ENCODE results near the gene FAM234B.

Gene FAM234B

DNA sequence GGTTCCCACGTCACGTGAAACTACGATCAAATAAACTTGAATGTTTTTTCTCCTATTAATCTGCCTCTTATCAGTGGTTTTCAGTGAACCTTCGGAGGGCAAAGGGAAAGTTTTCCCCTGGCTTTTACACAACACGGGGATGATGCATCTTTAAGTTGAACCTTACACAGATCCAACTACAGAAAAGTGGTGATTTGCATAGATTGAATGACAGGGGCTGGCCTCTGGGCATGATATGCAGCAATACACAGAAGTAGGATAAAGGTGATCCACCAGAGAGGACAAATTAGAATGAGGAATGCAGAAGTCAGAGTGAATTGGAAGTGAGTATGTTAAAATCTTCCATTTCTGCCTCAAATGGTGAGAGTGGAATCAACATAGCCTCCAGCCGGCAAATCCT, 47.7 kb downstream of the FAM234B start:
- DNase-seq (ENCODE audit: low read depth in 2 of 2): no peak

- no peak for DNase-seq (ENCODE audit: low read depth in 2 of 2)
Measured at GRCh38 chr12:13093191-13093847, 49.1 kb downstream of the FAM234B start.

DNA sequence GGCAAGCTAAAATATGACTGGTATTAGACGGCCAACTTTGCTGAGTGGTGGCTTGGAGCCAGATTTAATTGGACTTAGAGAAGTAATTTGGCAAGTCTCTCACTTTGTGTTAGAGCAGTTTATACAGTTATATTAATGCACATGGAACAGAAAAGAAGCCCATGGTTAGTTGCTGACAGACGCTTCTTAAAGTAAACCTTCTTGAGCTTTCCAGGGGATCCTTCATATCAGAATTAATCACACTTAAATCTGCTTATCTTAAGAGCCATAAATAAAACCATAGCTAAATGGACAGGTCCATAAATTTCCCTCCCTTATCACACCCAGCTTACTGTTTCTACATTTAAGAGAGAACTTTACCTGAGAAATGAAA, 49.7 kb downstream of the FAM234B start:
- no peak for DNase-seq (ENCODE audit: low read depth in 2 of 2)

DNA sequence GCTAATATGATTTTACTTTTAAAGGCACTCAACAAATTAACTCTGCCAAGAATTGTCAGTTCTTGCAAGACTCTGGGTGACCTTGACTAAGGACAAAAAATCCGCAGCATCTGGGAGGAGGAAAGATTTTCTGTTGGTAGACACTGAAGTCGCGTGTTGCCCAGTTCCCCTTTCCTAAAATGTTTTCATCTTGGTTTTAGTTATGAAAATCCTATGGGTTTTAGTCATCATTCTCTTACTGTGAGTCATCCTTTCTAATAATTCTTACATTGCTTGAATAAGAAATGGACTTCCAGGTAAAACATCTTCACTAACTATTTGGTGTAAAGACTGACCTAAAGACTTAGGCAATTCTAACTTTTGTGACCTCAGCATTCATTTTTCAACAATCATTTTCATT, 50.2 kb downstream of the FAM234B start:
- no peak for DNase-seq (ENCODE audit: low read depth in 2 of 2)

GRCh38 chr12:13095266-13095995, 51.2 kb downstream of the FAM234B start:
- no peak for DNase-seq (ENCODE audit: low read depth in 2 of 2)

GRCh38 chr12:13097491-13098011, 53.4 kb downstream of the FAM234B start:
- no peak for DNase-seq (ENCODE audit: low read depth in 2 of 2)

- no peak for DNase-seq (ENCODE audit: low read depth in 2 of 2)
Measured at GRCh38 chr12:13099066-13099843, 55.1 kb downstream of the FAM234B start.

DNA sequence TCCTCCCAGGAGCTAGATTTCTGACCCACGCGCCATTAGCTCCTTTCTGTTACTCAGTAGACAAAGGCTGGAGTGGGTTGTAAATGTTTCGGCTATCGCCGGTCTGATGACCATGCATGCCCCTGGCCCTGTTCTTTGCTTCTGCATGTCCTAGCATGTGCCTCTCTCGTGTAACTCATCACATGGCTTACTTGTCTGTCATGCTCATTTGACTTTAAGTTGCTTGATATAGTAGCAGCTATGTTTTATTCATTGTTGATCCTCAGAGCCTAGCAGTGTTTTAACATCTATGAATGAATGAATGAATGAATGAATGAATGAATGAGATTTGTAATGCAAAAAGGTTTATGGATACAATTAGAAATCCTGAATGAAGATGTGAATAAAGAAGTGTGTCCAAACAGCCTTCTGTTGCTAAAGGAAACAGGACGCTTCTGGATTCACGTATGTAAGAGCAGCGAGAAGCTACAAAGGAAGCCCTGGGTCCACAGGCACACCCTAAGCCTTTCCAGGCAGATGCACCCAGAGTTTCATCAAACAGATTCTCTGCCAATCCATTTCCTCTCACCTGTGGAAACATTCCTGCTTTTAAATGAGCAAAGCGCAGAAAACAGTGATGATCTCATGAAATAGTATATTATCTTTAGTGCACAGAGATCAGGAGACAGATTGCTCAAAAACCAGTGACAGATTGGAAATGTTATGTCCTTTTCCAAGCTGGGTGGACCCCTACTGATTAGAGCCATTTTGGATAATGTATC, 55.8 kb downstream of the FAM234B start:
- no peak for DNase-seq (ENCODE audit: low read depth in 2 of 2)

DNA sequence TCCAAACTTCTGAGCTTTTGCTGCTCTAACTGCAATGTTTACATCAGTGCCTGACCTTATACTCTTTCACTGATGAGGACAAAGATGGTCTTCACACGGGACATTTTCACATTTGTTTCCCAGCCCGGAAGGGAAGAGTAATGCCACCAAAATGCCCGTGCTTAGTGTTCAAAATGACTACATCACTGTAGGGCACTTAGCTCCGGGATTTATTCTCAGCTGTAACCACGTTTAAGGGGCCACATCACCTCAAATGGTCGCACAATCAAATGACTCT, 56.4 kb downstream of the FAM234B start:
- DNase-seq (ENCODE audit: low read depth in 2 of 2): no peak

- peak; percentile 68 to 82 for DNase-seq (ENCODE audit: low read depth in 2 of 2)
Measured at GRCh38 chr12:13100882-13101769, 56.9 kb downstream of the FAM234B start.

DNA sequence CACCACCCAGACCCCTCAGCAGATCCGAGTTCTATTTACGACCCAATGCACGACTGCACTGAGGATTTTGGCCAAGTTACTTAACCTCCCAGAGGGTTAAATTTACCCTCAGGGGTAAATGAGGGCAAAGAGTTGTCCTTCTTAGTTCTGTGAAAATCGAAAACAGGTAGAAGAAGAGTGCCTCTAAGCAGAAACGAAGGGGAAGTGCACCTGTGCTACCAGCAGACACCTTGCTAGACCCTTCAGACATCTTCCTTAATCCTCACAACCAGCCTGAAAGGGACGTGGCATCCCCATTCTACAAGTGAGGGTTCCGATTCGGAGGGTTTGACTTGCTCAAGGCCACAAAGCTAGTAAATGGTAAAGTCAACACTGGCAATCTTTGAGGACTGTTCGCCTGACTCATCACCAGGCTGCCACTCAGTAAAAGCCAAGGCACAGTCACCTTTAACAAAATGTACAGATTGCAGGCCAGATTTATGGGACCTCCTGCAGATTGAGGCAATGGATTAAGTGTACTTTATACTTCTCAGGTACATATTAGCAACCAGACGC, 57.7 kb downstream of the FAM234B start:
- no peak for DNase-seq (ENCODE audit: low read depth in 2 of 2)

- no peak for DNase-seq (ENCODE audit: low read depth in 2 of 2)
Measured at GRCh38 chr12:13102461-13103195, 58.4 kb downstream of the FAM234B start.

DNA sequence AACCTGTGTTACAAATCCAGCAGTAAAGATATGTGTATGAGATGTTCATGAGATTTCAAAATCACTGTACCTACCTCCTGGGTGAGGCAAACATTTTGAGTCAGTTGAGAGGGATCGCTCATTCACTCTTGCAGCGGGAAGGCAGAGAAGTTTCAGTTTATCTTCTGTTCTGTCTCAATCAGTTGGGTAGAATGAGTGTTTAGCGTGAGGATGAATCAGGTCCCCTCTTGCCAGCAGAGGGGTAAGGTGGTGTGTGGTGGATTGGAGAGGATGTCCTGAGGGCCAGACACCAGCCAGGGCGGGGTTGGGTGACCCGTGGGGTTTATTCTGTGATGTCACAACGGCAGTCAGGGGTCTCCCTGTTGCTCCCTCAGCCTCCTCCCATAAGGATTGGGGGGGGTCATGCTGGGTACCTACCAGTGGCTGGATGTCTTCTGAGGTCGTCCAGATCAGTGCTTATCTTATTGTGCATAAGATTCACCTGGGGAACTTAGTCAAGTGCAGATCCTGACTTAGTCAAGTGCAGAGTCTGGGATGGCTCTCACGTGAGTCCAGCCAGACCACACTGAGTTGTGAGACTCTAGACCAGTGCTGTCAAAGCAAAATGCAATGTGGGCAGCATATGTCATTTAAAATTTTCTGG, 59.3 kb downstream of the FAM234B start, which contains the start of gene GSG1:
GSG1 (minus strand) TSS at position 277 of the 643 bp plus-strand sequence; CDS start at position 122, 155 bp downstream.
- DNase-seq (ENCODE audit: low read depth in 2 of 2): no peak

GRCh38 chr12:13104409-13104808, 60.2 kb downstream of the FAM234B start:
- DNase-seq (ENCODE audit: low read depth in 2 of 2): no peak

DNA sequence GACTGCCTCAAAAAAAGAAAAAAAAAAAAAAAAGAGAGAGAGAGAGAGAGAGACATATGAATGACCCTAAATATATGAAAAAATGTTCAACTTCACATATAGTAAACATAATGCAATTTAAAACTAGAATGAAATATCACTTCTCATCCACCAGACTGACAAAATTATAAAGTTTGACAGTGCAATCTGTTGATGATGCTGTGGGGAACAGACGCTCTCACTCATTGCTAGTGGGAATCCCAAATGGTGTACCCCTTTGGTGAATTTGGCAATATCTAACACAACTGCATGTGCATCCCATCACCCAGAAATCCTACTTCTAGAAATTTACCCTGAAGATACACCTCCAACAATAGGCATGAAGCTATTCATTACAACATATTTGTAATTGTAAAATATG, 61.6 kb downstream of the FAM234B start:
- DNase-seq (ENCODE audit: low read depth in 2 of 2): no peak

DNA sequence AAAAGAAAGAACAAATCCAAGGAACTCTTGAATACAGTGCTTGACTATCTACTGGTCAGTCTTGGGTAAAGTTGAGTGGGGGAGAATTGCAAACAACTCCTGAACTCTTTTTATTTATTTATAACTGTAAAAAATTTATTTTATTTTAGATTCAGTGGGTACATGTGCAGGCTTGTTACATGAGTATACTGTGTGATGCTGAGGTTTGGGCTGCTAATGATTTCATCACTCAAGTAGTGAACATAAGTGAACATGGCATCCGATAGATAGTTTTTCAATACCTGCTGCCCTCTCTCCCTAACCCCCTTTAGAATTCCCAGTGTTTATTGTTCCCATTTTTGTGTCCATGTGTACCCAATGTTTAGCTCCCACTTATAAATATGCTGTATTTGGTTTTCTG, 62.5 kb downstream of the FAM234B start:
- no peak for DNase-seq (ENCODE audit: low read depth in 2 of 2)

DNA sequence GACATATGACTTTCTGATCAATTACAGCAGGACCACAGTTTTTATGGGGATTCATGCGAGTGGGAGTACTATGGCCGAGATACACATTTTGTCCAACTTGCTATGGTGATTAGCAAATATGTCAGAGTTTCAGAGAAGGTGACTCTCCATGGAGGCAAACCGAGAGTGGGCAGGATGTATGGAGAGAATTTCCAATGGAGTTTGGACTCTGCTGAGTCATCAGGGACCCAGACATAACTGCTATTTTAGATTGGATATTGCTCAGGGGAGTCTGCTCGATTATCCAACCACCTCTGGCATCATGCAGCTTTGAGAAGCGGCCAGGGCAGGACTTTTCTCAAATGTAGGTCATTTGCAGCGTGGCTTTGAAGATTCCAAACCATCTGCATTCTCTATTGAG, 68.8 kb downstream of the FAM234B start:
- no peak for DNase-seq (ENCODE audit: low read depth in 2 of 2)

DNA sequence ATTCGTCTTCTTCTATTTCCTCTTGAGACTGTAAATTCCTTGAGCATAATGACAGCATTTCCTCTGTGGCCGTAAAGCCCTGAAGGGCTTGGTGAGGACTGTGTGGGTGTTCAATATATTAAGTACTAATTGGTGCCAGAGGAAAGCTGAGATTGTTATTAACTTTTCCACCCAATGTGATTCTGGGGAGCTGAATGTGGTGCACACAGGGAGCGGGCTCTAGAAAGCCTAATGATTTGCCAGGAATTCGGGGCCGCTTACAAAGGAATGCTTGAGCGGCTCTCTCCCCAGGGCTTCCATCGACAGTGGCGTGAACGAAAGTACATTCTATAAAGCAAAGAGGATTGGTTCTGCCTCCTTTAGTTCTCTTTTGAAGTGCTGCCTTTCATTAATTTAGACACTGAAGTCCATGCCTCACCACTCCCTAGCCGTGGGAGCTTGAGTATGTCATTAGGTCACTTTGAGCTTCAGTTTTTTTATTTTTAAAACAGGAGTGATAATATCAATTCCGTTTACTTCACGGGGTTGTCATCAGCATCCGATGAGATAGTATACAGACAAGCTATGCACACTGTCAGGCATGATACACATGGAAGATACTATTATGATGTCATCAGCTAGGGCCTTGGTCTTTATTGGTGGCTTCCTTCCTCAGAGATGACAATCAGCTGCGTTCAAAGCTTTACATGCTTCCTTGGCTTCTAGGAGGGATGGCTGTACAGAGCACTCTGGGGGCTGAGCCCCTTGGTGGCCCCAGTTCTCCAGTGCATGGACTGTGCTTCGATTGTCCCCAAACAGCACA, 70.3 kb downstream of the FAM234B start:
- DNase-seq (ENCODE audit: low read depth in 2 of 2): no peak

- no peak for DNase-seq (ENCODE audit: low read depth in 2 of 2)
Measured at GRCh38 chr12:13116259-13116658, 72.1 kb downstream of the FAM234B start.

Data from stimulated activated CD4-positive, alpha-beta T cell treated with anti-CD3 and anti-CD28 coated beads, Interleukin-1b, Interleukin-23, amount 100 ng/mL, for 1 hour (primary cell).